Measurements from ENCODE around the gene NAGLU.
A peak's percentile ranks its signal among the peaks of the same experiment; 100 is the strongest.

Gene NAGLU

GRCh38 chr17:42507671-42508070 lies 28.4 kb upstream of the NAGLU start:
- 97% methylated on average over 4 of the region's 4 CpGs for WGBS (ENCODE audit: insufficient coverage)
- peaks cover 9 to 54% (median 15%) of the 10 kb centered on the region in 4 experiments for H3K36me3 ChIP-seq (ENCODE audit: control insufficient read depth in 4 of 4, insufficient read depth in 4 of 4, low read length in 3 of 4)
- POLR2A ChIA-PET: interaction anchor here (0.6 kb wide), 1 partner anchor 25 kb away, joined by 3 read pairs; no protein-coding TSS in a partner anchor

GRCh38 chr17:42508426-42509165 lies 27.4 kb upstream of the NAGLU start:
- 72% methylated on average over 9 of the region's 12 CpGs for WGBS (ENCODE audit: insufficient coverage)
- ChIA-PET CTCF (interaction anchor here (1.1 to 6.6 kb wide), 7 partner anchors 9 to 191 kb away, joined by 3 to 44 read pairs (median 4); no protein-coding TSS in a partner anchor), POLR2A (interaction anchor here (0.6 to 0.9 kb wide), 3 partner anchors 11 to 85 kb away, joined by 3 read pairs; partner anchors contain the start of gene CAVIN1)
- no peaks in the 10 kb centered on the region for H3K27me3 ChIP-seq (replicated peaks in 2 of 5; ENCODE audit: control insufficient read depth in 4 of 5, insufficient read depth in 5 of 5, low read length in 4 of 5)
- DNase-seq: no peak
- no peaks in the 10 kb centered on the region for H3K9me3 ChIP-seq (ENCODE audit: control extremely low read depth in 1 of 5, control insufficient read depth in 4 of 5, insufficient read depth in 2 of 5, low read depth in 1 of 5, low read length in 4 of 5)
- H3K4me1 ChIP-seq (ENCODE audit: control extremely low read depth in 1 of 4, control insufficient read depth in 4 of 4, insufficient read depth in 4 of 4, low read length in 3 of 4): peaks cover 9 to 30% (median 27%) of the 10 kb centered on the region in 4 experiments
- H3K36me3 ChIP-seq (ENCODE audit: control insufficient read depth in 4 of 4, insufficient read depth in 4 of 4, low read length in 3 of 4): peaks cover 7 to 51% (median 11%) of the 10 kb centered on the region in 4 experiments
- H3K4me3 ChIP-seq (ENCODE audit: control insufficient read depth in 1 of 7, extremely low read depth in 1 of 7, insufficient read depth in 4 of 7, low read depth in 2 of 7, low read length in 6 of 7): no peak overlapping the region
- peak overlapping the region in 1 of 2 experiments; percentile 27 for H3K27ac ChIP-seq (ENCODE audit: insufficient read depth in 1 of 2, low read depth in 1 of 2, low read length in 2 of 2, poor library complexity in 1 of 2, severe bottlenecking in 2 of 2)

More at GRCh38 chr17:42507671-42508070, 28.4 kb upstream of the NAGLU start:
- Histone ChIP-seq H3K27me3 (replicated peaks in 2 of 5; ENCODE audit: control insufficient read depth in 4 of 5, insufficient read depth in 5 of 5, low read length in 4 of 5) (no peaks in the 10 kb centered on the region), H3K4me3 (ENCODE audit: control insufficient read depth in 1 of 7, extremely low read depth in 1 of 7, insufficient read depth in 4 of 7, low read depth in 2 of 7, low read length in 6 of 7) (no peak overlapping the region), H3K4me1 (ENCODE audit: control extremely low read depth in 1 of 4, control insufficient read depth in 4 of 4, insufficient read depth in 4 of 4, low read length in 3 of 4) (peaks cover 9 to 30% (median 27%) of the 10 kb centered on the region in 4 experiments), H3K9me3 (ENCODE audit: control extremely low read depth in 1 of 5, control insufficient read depth in 4 of 5, insufficient read depth in 2 of 5, low read depth in 1 of 5, low read length in 4 of 5) (no peaks in the 10 kb centered on the region), H3K27ac (ENCODE audit: insufficient read depth in 1 of 2, low read depth in 1 of 2, low read length in 2 of 2, poor library complexity in 1 of 2, severe bottlenecking in 2 of 2) (no peak overlapping the region)
- no peak for DNase-seq
- CTCF ChIA-PET: interaction anchor here (0.8 to 6.6 kb wide), 8 partner anchors 11 to 86 kb away, joined by 3 to 44 read pairs (median 4); no protein-coding TSS in a partner anchor

- WGBS (ENCODE audit: insufficient coverage): 62% methylated on average over 3 of the region's 5 CpGs
- Histone ChIP-seq H3K27me3 (replicated peaks in 2 of 5; ENCODE audit: control insufficient read depth in 4 of 5, insufficient read depth in 5 of 5, low read length in 4 of 5) (no peaks in the 10 kb centered on the region), H3K4me3 (ENCODE audit: control insufficient read depth in 1 of 7, extremely low read depth in 1 of 7, insufficient read depth in 4 of 7, low read depth in 2 of 7, low read length in 6 of 7) (peak overlapping the region in 1 of 7 experiments; percentile 7), H3K27ac (ENCODE audit: insufficient read depth in 1 of 2, low read depth in 1 of 2, low read length in 2 of 2, poor library complexity in 1 of 2, severe bottlenecking in 2 of 2) (peak overlapping the region in 1 of 2 experiments; percentile 27), H3K4me1 (ENCODE audit: control extremely low read depth in 1 of 4, control insufficient read depth in 4 of 4, insufficient read depth in 4 of 4, low read length in 3 of 4) (peaks cover 9 to 30% (median 27%) of the 10 kb centered on the region in 4 experiments), H3K9me3 (ENCODE audit: control extremely low read depth in 1 of 5, control insufficient read depth in 4 of 5, insufficient read depth in 2 of 5, low read depth in 1 of 5, low read length in 4 of 5) (no peaks in the 10 kb centered on the region), H3K36me3 (ENCODE audit: control insufficient read depth in 4 of 4, insufficient read depth in 4 of 4, low read length in 3 of 4) (peaks cover 4 to 53% (median 12%) of the 10 kb centered on the region in 4 experiments)
- DNase-seq: no peak
- CTCF ChIA-PET: interaction anchor here (1.0 to 6.6 kb wide), 6 partner anchors 9 to 192 kb away, joined by 3 to 44 read pairs (median 4); no protein-coding TSS in a partner anchor
- POLR2A ChIA-PET: no interaction called here
Observed at GRCh38 chr17:42509409-42509808, 26.6 kb upstream of the NAGLU start.

- POLR2A ChIA-PET: no interaction called here
- Histone ChIP-seq H3K27me3 (replicated peaks in 2 of 5; ENCODE audit: control insufficient read depth in 4 of 5, insufficient read depth in 5 of 5, low read length in 4 of 5) (no peaks in the 10 kb centered on the region), H3K4me3 (ENCODE audit: control insufficient read depth in 1 of 7, extremely low read depth in 1 of 7, insufficient read depth in 4 of 7, low read depth in 2 of 7, low read length in 6 of 7) (peak overlapping the region in 1 of 7 experiments; percentile 7), H3K27ac (ENCODE audit: insufficient read depth in 1 of 2, low read depth in 1 of 2, low read length in 2 of 2, poor library complexity in 1 of 2, severe bottlenecking in 2 of 2) (peak overlapping the region in 1 of 2 experiments; percentile 27), H3K36me3 (ENCODE audit: control insufficient read depth in 4 of 4, insufficient read depth in 4 of 4, low read length in 3 of 4) (peaks cover 2 to 55% (median 14%) of the 10 kb centered on the region in 4 experiments), H3K9me3 (ENCODE audit: control extremely low read depth in 1 of 5, control insufficient read depth in 4 of 5, insufficient read depth in 2 of 5, low read depth in 1 of 5, low read length in 4 of 5) (no peaks in the 10 kb centered on the region), H3K4me1 (ENCODE audit: control extremely low read depth in 1 of 4, control insufficient read depth in 4 of 4, insufficient read depth in 4 of 4, low read length in 3 of 4) (peaks cover 9 to 30% (median 27%) of the 10 kb centered on the region in 4 experiments)
- peak in 2 of 3 donors; percentile 40 to 48 for DNase-seq
- WGBS (ENCODE audit: insufficient coverage): 54% methylated on average over 2 of the region's 2 CpGs
- CTCF ChIA-PET: interaction anchor here (1.0 to 6.6 kb wide), 7 partner anchors 9 to 192 kb away, joined by 3 to 44 read pairs (median 4); no protein-coding TSS in a partner anchor
Observed at GRCh38 chr17:42509841-42510240, 26.2 kb upstream of the NAGLU start.

- H3K36me3 ChIP-seq (ENCODE audit: control insufficient read depth in 4 of 4, insufficient read depth in 4 of 4, low read length in 3 of 4): peaks cover 2 to 45% (median 13%) of the 10 kb centered on the region in 4 experiments
- ChIA-PET CTCF (interaction anchor here (1.1 to 2.7 kb wide), 3 partner anchors 25 to 81 kb away, joined by 3 to 10 read pairs (median 5); no protein-coding TSS in a partner anchor), POLR2A (interaction anchor here (0.5 kb wide), 1 partner anchor 113 kb away, joined by 4 read pairs; no protein-coding TSS in a partner anchor)
- H3K27me3 ChIP-seq (replicated peaks in 2 of 5; ENCODE audit: control insufficient read depth in 4 of 5, insufficient read depth in 5 of 5, low read length in 4 of 5): no peaks in the 10 kb centered on the region
- 95% methylated on average over 9 of the region's 9 CpGs for WGBS (ENCODE audit: insufficient coverage)
- no peaks in the 10 kb centered on the region for H3K9me3 ChIP-seq (ENCODE audit: control extremely low read depth in 1 of 5, control insufficient read depth in 4 of 5, insufficient read depth in 2 of 5, low read depth in 1 of 5, low read length in 4 of 5)
- peaks cover 20 to 46% (median 43%) of the 10 kb centered on the region in 4 experiments for H3K4me1 ChIP-seq (ENCODE audit: control extremely low read depth in 1 of 4, control insufficient read depth in 4 of 4, insufficient read depth in 4 of 4, low read length in 3 of 4)
- DNase-seq: no peak
- no peak overlapping the region for H3K4me3 ChIP-seq (ENCODE audit: control insufficient read depth in 1 of 7, extremely low read depth in 1 of 7, insufficient read depth in 4 of 7, low read depth in 2 of 7, low read length in 6 of 7)
- H3K27ac ChIP-seq (ENCODE audit: insufficient read depth in 1 of 2, low read depth in 1 of 2, low read length in 2 of 2, poor library complexity in 1 of 2, severe bottlenecking in 2 of 2): no peak overlapping the region
Observed at GRCh38 chr17:42512246-42512645, 23.8 kb upstream of the NAGLU start.

GRCh38 chr17:42512733-42513251 lies 23.2 kb upstream of the NAGLU start:
- peaks cover under 1 to 40% (median 13%) of the 10 kb centered on the region in 4 experiments for H3K36me3 ChIP-seq (ENCODE audit: control insufficient read depth in 4 of 4, insufficient read depth in 4 of 4, low read length in 3 of 4)
- ChIA-PET POLR2A (interaction anchor here (0.5 kb wide), 1 partner anchor 113 kb away, joined by 4 read pairs; no protein-coding TSS in a partner anchor), CTCF (interaction anchor here (0.5 to 2.7 kb wide), 4 partner anchors 26 to 161 kb away, joined by 3 to 10 read pairs (median 4); no protein-coding TSS in a partner anchor)
- DNase-seq: no peak
- WGBS (ENCODE audit: insufficient coverage): 95% methylated on average over 5 of the region's 6 CpGs
- no peak overlapping the region for H3K4me3 ChIP-seq (ENCODE audit: control insufficient read depth in 1 of 7, extremely low read depth in 1 of 7, insufficient read depth in 4 of 7, low read depth in 2 of 7, low read length in 6 of 7)
- H3K27ac ChIP-seq (ENCODE audit: insufficient read depth in 1 of 2, low read depth in 1 of 2, low read length in 2 of 2, poor library complexity in 1 of 2, severe bottlenecking in 2 of 2): no peak overlapping the region
- H3K27me3 ChIP-seq (replicated peaks in 2 of 5; ENCODE audit: control insufficient read depth in 4 of 5, insufficient read depth in 5 of 5, low read length in 4 of 5): no peaks in the 10 kb centered on the region
- H3K4me1 ChIP-seq (ENCODE audit: control extremely low read depth in 1 of 4, control insufficient read depth in 4 of 4, insufficient read depth in 4 of 4, low read length in 3 of 4): peaks cover 23 to 50% (median 48%) of the 10 kb centered on the region in 4 experiments
- no peaks in the 10 kb centered on the region for H3K9me3 ChIP-seq (ENCODE audit: control extremely low read depth in 1 of 5, control insufficient read depth in 4 of 5, insufficient read depth in 2 of 5, low read depth in 1 of 5, low read length in 4 of 5)

Data from common myeloid progenitor, CD34-positive (primary cell).